OCI-M1 (cell line): Measurements from ENCODE around the gene LRP1B.
"Not testable (repeated sequence)": the region's sequence is repeated elsewhere in the genome, so short reads cannot be mapped to it uniquely, and the experiment has no call there.

Experiments
- DNase-seq: peaks from one replicate; lab custom pipeline; 2025; lab: John Stamatoyannopoulos, UW

The LRP1B gene

GRCh38 chr2:140601801-140602200 lies 1529.0 kb downstream of the LRP1B start:
- DNase-seq, result no peak

- DNase-seq, result no peak
Measured at GRCh38 chr2:140601342-140601741, 1529.5 kb downstream of the LRP1B start.

- peak; percentile 7 for DNase-seq
Measured at GRCh38 chr2:140600116-140600515, 1530.7 kb downstream of the LRP1B start.

- peak; percentile 7 for DNase-seq
Measured at GRCh38 chr2:140597836-140598235, 1533.0 kb downstream of the LRP1B start.

GRCh38 chr2:140597205-140597604 lies 1533.6 kb downstream of the LRP1B start:
- no peak for DNase-seq

GRCh38 chr2:140596447-140596846 lies 1534.4 kb downstream of the LRP1B start:
- no peak for DNase-seq

GRCh38 chr2:140595107-140595506 lies 1535.7 kb downstream of the LRP1B start:
- DNase-seq, result no peak

GRCh38 chr2:140593132-140593531 lies 1537.7 kb downstream of the LRP1B start:
- no peak for DNase-seq

- DNase-seq, result no peak
Measured at GRCh38 chr2:140589696-140590095, 1541.1 kb downstream of the LRP1B start.

GRCh38 chr2:140589273-140589672 lies 1541.5 kb downstream of the LRP1B start:
- DNase-seq, result no peak

- DNase-seq, result peak; percentile 77
Measured at GRCh38 chr2:140586379-140586778, 1544.4 kb downstream of the LRP1B start.

- no peak for DNase-seq
Measured at GRCh38 chr2:140585016-140585415, 1545.8 kb downstream of the LRP1B start.

- DNase-seq, result no peak
Measured at GRCh38 chr2:140584471-140584870, 1546.3 kb downstream of the LRP1B start.

GRCh38 chr2:140580532-140581151 lies 1550.2 kb downstream of the LRP1B start:
- peak; percentile 29 for DNase-seq

GRCh38 chr2:140577453-140577852 lies 1553.4 kb downstream of the LRP1B start:
- DNase-seq, result no peak

- no peak for DNase-seq
Measured at GRCh38 chr2:140567734-140568133, 1563.1 kb downstream of the LRP1B start.

- no peak for DNase-seq
Measured at GRCh38 chr2:140565756-140566155, 1565.1 kb downstream of the LRP1B start.

GRCh38 chr2:140555701-140556100 lies 1575.1 kb downstream of the LRP1B start:
- DNase-seq, result no peak

- DNase-seq, result no peak
Measured at GRCh38 chr2:140552634-140553033, 1578.2 kb downstream of the LRP1B start.

- no peak for DNase-seq
Measured at GRCh38 chr2:140551287-140551686, 1579.5 kb downstream of the LRP1B start.

GRCh38 chr2:140550821-140551220 lies 1580.0 kb downstream of the LRP1B start:
- no peak for DNase-seq

GRCh38 chr2:140544769-140545168 lies 1586.0 kb downstream of the LRP1B start:
- DNase-seq, result not testable (repeated sequence)

- DNase-seq, result peak; percentile 91
Measured at GRCh38 chr2:140542627-140543026, 1588.2 kb downstream of the LRP1B start.

GRCh38 chr2:140539242-140539875 lies 1591.5 kb downstream of the LRP1B start:
- peak; percentile 85 for DNase-seq
